HepG2 (cell line): ENCODE results near the gene CTDSP1. TPM values are rescaled to one million over a fixed set of nuclear protein-coding genes. Genes with fewer than 3 reads are reported as not detected.

Experiments
- ADNP ChIP-seq: sonication (generic); formaldehyde crosslinking; IDR thresholded peaks from 2 replicates; pipeline ENCODE4 v1.4.0; 2020; ENCODE audit warnings: missing genetic modification reagents
- GATAD1 ChIP-seq: IDR thresholded peaks from 2 replicates; pipeline ENCODE4 v1.6.1; 2016; ENCODE audit warnings: missing genetic modification reagents, missing compliant biosample characterization
- GRHL1 ChIP-seq: sonication (generic); formaldehyde crosslinking; conservative IDR thresholded peaks from 2 replicates; pipeline ENCODE4 v1.8.0; 2022; ENCODE audit warnings: missing genetic modification reagents
- HIC2 ChIP-seq: sonication (generic); formaldehyde crosslinking; IDR thresholded peaks from 2 replicates; pipeline ENCODE4 v1.9.0; 2022; ENCODE audit warnings: low read depth, missing genetic modification reagents
- HNRNPUL1 ChIP-seq: fragments of 200-400 bp; formaldehyde crosslinking; IDR thresholded peaks from 2 replicates; pipeline ENCODE4 v1.6.1; 2017; ENCODE audit warnings: low read depth, mild to moderate bottlenecking, low read length, moderate library complexity
- MEIS2 ChIP-seq: sonication (generic); formaldehyde crosslinking; IDR thresholded peaks from 2 replicates; pipeline ENCODE4 v1.9.0; 2021; ENCODE audit warnings: mild to moderate bottlenecking, missing genetic modification reagents
- SNAPC2 ChIP-seq: sonication (generic); formaldehyde crosslinking; IDR thresholded peaks from 2 replicates; pipeline ENCODE4 v1.8.1; 2022; ENCODE audit warnings: mild to moderate bottlenecking, missing genetic modification reagents
- ZC3H13 ChIP-seq: sonication (generic); formaldehyde crosslinking; IDR thresholded peaks from 2 replicates; pipeline ENCODE4 v1.8.1; 2023; ENCODE audit warnings: mild to moderate bottlenecking, missing genetic modification reagents, moderate library complexity
- ZFY ChIP-seq: sonication (generic); formaldehyde crosslinking; IDR thresholded peaks from 2 replicates; pipeline ENCODE4 v1.4.0; 2020; ENCODE audit warnings: missing genetic modification reagents
- ZNF567 ChIP-seq: sonication (generic); formaldehyde crosslinking; IDR thresholded peaks from 2 replicates; pipeline ENCODE4 v1.8.1; 2023; ENCODE audit warnings: mild to moderate bottlenecking, missing genetic modification reagents, borderline replicate concordance
- ZNF703 ChIP-seq: sonication (generic); formaldehyde crosslinking; IDR thresholded peaks from 2 replicates; pipeline ENCODE4 v1.5.1; 2020; ENCODE audit warnings: missing genetic modification reagents, mild to moderate bottlenecking, moderate library complexity, borderline replicate concordance
- ZSCAN30 ChIP-seq: sonication (generic); formaldehyde crosslinking; IDR thresholded peaks from 2 replicates; pipeline ENCODE4 v1.5.0; 2020; ENCODE audit warnings: mild to moderate bottlenecking, missing genetic modification reagents
- polyA plus RNA-seq, 8 experiments: library from polyadenylated mRNA; depleted of rRNA in 3 of 8; stranded (reverse) in 7 of 8; unstranded in 1 of 8; fragments of >200 nt; fragmentation: Illumina TruSeq in 4 of 8; extraction: Trizol in 4 of 8; gene quantifications; 2 replicates each; pipeline versions ENCODE4 v1.2.1 to v1.2.3, GENCODE V29; 2011 to 2016; ENCODE audit warnings: low read depth in 4 of 8, missing spikeins in 1 of 8, mixed read lengths in 1 of 8; ENCODE audit not compliant: insufficient read depth in 1 of 8
- total RNA-seq, 5 experiments: library from RNA; depleted of rRNA; stranded (reverse); fragments of >200 nt; fragmentation: Illumina TruSeq; extraction: Trizol; gene quantifications; 2 replicates each; pipeline ENCODE4 v1.2.3, GENCODE V29; 2016; ENCODE audit warnings: low read depth in 1 of 5
- TF ChIP-seq, protein P1 (sequence below): IDR thresholded peaks from 2 replicates; pipeline ENCODE4 v1.4.0; 2020; ENCODE audit warnings: mild to moderate bottlenecking, missing genetic modification reagents
- TF ChIP-seq, protein P2 (sequence below): sonication (generic); formaldehyde crosslinking; IDR thresholded peaks from 2 replicates; pipeline ENCODE4 v1.4.0; 2020; ENCODE audit warnings: missing genetic modification reagents
- TF ChIP-seq, protein P3 (sequence below): IDR thresholded peaks from 2 replicates; pipeline ENCODE4 v1.6.1; 2012; ENCODE audit warnings: low read depth, low read length, improper control_type of control experiment

CTDSP1 gene
- total and polyA plus RNA-seq, 2 of the 13 experiments (the other 11 are each of a cell fraction or from before 2014, with no cell fraction given), result 91.0 to 268 TPM

- TF ChIP-seq HNRNPUL1 (no peak), ZNF567 (no peak), ADNP (CRISPR knock-in tag) (no peak), HIC2 (peak; percentile 81; the same call in 1 of the 2 replicates), ZNF703 (CRISPR knock-in tag) (0 out of 2 replicates have a peak, but pooled peaks have one; percentile 76), ZSCAN30 (CRISPR knock-in tag) (peak; percentile 26), SNAPC2 (CRISPR knock-in tag) (peak; percentile 83; the same call in 1 of the 2 replicates), MEIS2 (0 out of 2 replicates have a peak, but pooled peaks have one; percentile 3), ZFY (CRISPR knock-in tag) (no peak), GRHL1 (CRISPR knock-in tag) (no peak), ZC3H13 (peak; percentile 96), GATAD1 (CRISPR knock-in tag) (no peak)
- TF ChIP-seq, protein P1, sequence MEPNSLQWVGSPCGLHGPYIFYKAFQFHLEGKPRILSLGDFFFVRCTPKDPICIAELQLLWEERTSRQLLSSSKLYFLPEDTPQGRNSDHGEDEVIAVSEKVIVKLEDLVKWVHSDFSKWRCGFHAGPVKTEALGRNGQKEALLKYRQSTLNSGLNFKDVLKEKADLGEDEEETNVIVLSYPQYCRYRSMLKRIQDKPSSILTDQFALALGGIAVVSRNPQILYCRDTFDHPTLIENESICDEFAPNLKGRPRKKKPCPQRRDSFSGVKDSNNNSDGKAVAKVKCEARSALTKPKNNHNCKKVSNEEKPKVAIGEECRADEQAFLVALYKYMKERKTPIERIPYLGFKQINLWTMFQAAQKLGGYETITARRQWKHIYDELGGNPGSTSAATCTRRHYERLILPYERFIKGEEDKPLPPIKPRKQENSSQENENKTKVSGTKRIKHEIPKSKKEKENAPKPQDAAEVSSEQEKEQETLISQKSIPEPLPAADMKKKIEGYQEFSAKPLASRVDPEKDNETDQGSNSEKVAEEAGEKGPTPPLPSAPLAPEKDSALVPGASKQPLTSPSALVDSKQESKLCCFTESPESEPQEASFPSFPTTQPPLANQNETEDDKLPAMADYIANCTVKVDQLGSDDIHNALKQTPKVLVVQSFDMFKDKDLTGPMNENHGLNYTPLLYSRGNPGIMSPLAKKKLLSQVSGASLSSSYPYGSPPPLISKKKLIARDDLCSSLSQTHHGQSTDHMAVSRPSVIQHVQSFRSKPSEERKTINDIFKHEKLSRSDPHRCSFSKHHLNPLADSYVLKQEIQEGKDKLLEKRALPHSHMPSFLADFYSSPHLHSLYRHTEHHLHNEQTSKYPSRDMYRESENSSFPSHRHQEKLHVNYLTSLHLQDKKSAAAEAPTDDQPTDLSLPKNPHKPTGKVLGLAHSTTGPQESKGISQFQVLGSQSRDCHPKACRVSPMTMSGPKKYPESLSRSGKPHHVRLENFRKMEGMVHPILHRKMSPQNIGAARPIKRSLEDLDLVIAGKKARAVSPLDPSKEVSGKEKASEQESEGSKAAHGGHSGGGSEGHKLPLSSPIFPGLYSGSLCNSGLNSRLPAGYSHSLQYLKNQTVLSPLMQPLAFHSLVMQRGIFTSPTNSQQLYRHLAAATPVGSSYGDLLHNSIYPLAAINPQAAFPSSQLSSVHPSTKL (CRISPR knock-in tag), result no peak
- TF ChIP-seq, protein P2, sequence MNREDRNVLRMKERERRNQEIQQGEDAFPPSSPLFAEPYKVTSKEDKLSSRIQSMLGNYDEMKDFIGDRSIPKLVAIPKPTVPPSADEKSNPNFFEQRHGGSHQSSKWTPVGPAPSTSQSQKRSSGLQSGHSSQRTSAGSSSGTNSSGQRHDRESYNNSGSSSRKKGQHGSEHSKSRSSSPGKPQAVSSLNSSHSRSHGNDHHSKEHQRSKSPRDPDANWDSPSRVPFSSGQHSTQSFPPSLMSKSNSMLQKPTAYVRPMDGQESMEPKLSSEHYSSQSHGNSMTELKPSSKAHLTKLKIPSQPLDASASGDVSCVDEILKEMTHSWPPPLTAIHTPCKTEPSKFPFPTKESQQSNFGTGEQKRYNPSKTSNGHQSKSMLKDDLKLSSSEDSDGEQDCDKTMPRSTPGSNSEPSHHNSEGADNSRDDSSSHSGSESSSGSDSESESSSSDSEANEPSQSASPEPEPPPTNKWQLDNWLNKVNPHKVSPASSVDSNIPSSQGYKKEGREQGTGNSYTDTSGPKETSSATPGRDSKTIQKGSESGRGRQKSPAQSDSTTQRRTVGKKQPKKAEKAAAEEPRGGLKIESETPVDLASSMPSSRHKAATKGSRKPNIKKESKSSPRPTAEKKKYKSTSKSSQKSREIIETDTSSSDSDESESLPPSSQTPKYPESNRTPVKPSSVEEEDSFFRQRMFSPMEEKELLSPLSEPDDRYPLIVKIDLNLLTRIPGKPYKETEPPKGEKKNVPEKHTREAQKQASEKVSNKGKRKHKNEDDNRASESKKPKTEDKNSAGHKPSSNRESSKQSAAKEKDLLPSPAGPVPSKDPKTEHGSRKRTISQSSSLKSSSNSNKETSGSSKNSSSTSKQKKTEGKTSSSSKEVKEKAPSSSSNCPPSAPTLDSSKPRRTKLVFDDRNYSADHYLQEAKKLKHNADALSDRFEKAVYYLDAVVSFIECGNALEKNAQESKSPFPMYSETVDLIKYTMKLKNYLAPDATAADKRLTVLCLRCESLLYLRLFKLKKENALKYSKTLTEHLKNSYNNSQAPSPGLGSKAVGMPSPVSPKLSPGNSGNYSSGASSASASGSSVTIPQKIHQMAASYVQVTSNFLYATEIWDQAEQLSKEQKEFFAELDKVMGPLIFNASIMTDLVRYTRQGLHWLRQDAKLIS, result no peak
- TF ChIP-seq, protein P3, sequence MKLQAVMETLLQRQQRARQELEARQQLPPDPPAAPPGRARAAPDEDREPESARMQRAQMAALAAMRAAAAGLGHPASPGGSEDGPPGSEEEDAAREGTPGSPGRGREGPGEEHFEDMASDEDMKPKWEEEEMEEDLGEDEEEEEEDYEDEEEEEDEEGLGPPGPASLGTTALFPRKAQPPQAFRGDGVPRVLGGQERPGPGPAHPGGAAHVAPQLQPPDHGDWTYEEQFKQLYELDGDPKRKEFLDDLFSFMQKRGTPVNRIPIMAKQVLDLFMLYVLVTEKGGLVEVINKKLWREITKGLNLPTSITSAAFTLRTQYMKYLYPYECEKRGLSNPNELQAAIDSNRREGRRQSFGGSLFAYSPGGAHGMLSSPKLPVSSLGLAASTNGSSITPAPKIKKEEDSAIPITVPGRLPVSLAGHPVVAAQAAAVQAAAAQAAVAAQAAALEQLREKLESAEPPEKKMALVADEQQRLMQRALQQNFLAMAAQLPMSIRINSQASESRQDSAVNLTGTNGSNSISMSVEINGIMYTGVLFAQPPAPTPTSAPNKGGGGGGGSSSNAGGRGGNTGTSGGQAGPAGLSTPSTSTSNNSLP, result no peak
Measured at GRCh38 chr2:218405746-218406208, 6.1 kb downstream of the CTDSP1 start (continued).
